ENCODE results near the gene TGM5. TPM values are rescaled to one million over a fixed set of nuclear protein-coding genes. Genes with fewer than 3 reads are reported as not detected.

Gene TGM5
- total and polyA plus RNA-seq, 2 experiments from 2014 or later: not detected

DNA sequence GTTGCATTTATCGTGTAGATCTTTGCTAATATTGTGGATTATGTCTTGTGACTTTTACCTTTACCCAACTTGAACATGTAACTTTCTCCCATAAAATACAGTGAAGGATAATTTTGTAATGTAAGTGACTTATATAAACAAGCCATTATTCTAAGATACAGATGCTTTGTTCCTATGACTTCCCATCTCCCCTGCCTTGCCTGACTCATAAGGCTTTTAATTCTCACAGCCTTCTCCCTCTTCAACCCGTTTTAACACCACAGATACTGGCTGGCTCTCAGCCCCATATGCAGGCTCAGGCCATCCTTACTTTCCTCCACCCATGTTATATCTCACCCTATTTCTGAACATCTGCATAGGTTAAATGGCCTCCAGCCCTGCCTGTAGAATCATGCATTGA, 77.4 kb downstream of the TGM5 start:
- no peaks in the 10 kb centered on the region for H3K27me3 ChIP-seq (ENCODE audit: insufficient read depth)
- no peak overlapping the region for H2AFZ ChIP-seq
- Mint-ChIP-seq H3K27ac (no peak overlapping the region), H3K4me3 (no peak overlapping the region), H3K27me3 (ENCODE audit: insufficient read depth, low read depth, poor library complexity) (peaks cover 4% of the 10 kb centered on the region), H3K36me3 (ENCODE audit: low read depth) (peaks cover 10% of the 10 kb centered on the region; the same call in 1 of the 3 replicates), H3K4me1 (peaks cover 8% of the 10 kb centered on the region; the same call in 2 of the 3 replicates), H3K9me3 (no peaks in the 10 kb centered on the region)
- 0 out of 2 replicates have a peak, but pooled peaks cover 4% of the 10 kb centered on the region for H3K36me3 ChIP-seq (ENCODE audit: insufficient read depth)
- H3K4me3 ChIP-seq: no peak overlapping the region
- H3K4me2 ChIP-seq: no peak overlapping the region
- no peak overlapping the region for H3K27ac ChIP-seq (ENCODE audit: low read depth)
- H3F3A ChIP-seq (replicated peaks; ENCODE audit: low read depth): 0 out of 2 replicates have a peak, but pooled peaks cover 7% of the 10 kb centered on the region
- H3K9me2 ChIP-seq (ENCODE audit: insufficient read depth): no peaks in the 10 kb centered on the region
- TF ChIP-seq EZH2phosphoT487 (IDR thresholded peaks at IDR 0.05; ENCODE audit: unreplicated experiment) (no peak), JUNB (IDR thresholded peaks at IDR 0.05; ENCODE audit: unreplicated experiment) (no peak), ZNF114 (CRISPR knock-in tag; IDR thresholded peaks at IDR 0.05) (no peak), CREB1 (CRISPR knock-in tag; IDR thresholded peaks at IDR 0.05; ENCODE audit: low read depth) (no peak)
- TF ChIP-seq, protein P1, sequence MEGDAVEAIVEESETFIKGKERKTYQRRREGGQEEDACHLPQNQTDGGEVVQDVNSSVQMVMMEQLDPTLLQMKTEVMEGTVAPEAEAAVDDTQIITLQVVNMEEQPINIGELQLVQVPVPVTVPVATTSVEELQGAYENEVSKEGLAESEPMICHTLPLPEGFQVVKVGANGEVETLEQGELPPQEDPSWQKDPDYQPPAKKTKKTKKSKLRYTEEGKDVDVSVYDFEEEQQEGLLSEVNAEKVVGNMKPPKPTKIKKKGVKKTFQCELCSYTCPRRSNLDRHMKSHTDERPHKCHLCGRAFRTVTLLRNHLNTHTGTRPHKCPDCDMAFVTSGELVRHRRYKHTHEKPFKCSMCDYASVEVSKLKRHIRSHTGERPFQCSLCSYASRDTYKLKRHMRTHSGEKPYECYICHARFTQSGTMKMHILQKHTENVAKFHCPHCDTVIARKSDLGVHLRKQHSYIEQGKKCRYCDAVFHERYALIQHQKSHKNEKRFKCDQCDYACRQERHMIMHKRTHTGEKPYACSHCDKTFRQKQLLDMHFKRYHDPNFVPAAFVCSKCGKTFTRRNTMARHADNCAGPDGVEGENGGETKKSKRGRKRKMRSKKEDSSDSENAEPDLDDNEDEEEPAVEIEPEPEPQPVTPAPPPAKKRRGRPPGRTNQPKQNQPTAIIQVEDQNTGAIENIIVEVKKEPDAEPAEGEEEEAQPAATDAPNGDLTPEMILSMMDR (conservative IDR thresholded peaks at IDR 0.05; ENCODE audit: low read depth in 2 of 2): no peak
- TF ChIP-seq, protein P2, sequence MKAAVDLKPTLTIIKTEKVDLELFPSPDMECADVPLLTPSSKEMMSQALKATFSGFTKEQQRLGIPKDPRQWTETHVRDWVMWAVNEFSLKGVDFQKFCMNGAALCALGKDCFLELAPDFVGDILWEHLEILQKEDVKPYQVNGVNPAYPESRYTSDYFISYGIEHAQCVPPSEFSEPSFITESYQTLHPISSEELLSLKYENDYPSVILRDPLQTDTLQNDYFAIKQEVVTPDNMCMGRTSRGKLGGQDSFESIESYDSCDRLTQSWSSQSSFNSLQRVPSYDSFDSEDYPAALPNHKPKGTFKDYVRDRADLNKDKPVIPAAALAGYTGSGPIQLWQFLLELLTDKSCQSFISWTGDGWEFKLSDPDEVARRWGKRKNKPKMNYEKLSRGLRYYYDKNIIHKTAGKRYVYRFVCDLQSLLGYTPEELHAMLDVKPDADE (IDR thresholded peaks at IDR 0.05): no peak
- TF ChIP-seq, protein P3, sequence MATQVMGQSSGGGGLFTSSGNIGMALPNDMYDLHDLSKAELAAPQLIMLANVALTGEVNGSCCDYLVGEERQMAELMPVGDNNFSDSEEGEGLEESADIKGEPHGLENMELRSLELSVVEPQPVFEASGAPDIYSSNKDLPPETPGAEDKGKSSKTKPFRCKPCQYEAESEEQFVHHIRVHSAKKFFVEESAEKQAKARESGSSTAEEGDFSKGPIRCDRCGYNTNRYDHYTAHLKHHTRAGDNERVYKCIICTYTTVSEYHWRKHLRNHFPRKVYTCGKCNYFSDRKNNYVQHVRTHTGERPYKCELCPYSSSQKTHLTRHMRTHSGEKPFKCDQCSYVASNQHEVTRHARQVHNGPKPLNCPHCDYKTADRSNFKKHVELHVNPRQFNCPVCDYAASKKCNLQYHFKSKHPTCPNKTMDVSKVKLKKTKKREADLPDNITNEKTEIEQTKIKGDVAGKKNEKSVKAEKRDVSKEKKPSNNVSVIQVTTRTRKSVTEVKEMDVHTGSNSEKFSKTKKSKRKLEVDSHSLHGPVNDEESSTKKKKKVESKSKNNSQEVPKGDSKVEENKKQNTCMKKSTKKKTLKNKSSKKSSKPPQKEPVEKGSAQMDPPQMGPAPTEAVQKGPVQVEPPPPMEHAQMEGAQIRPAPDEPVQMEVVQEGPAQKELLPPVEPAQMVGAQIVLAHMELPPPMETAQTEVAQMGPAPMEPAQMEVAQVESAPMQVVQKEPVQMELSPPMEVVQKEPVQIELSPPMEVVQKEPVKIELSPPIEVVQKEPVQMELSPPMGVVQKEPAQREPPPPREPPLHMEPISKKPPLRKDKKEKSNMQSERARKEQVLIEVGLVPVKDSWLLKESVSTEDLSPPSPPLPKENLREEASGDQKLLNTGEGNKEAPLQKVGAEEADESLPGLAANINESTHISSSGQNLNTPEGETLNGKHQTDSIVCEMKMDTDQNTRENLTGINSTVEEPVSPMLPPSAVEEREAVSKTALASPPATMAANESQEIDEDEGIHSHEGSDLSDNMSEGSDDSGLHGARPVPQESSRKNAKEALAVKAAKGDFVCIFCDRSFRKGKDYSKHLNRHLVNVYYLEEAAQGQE (IDR thresholded peaks at IDR 0.05; ENCODE audit: unreplicated experiment): no peak
- no peak for DNase-seq (ENCODE audit: low spot score)
- peaks cover 7% of the 10 kb centered on the region for H3K4me1 ChIP-seq (ENCODE audit: insufficient read depth)
- H4K20me1 ChIP-seq (replicated peaks; ENCODE audit: insufficient read depth): no peaks in the 10 kb centered on the region
- H3K79me2 ChIP-seq (replicated peaks; ENCODE audit: insufficient read depth): no peaks in the 10 kb centered on the region
- ATAC-seq: no peak

DNA sequence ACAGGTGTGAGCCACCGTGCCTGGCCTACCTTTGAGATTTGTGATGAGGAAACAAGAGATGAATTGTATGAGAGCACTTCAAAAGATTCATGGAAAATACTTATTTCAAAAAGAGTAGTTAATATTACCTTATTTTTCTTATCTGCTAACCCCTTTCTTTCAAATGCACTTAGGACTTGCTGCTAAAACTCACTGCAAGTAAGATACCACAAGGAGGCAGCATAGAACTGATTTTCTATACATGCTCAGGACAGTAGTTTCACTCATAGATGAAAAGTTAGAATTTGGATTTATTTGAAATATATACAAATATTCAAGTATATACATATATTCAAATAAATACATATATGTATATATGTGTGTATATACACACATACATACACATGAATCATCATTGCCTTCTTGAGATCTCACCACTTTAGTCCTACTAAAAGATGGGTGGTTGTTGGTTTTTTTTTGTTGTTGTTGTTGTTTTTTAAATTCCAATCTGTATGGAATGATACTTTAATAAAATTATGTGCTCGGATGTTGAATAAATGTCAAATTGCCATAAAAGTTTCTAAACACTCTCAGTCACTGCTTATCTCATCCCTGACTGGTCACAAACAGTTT, 79.1 kb downstream of the TGM5 start:
- H2AFZ ChIP-seq: no peak overlapping the region
- H3K27ac Mint-ChIP-seq: no peak overlapping the region
- peaks cover 9% of the 10 kb centered on the region; the same call in 2 of the 3 replicates for H3K4me1 Mint-ChIP-seq
- H3K4me3 ChIP-seq: no peak overlapping the region
- no peak overlapping the region for H3K4me3 Mint-ChIP-seq
- no peaks in the 10 kb centered on the region for H3K9me3 Mint-ChIP-seq
- no peaks in the 10 kb centered on the region for H3K79me2 ChIP-seq (replicated peaks; ENCODE audit: insufficient read depth)
- H3K27ac ChIP-seq (ENCODE audit: low read depth): no peak overlapping the region
- DNase-seq (ENCODE audit: low spot score): peak; percentile 74
- H3K27me3 ChIP-seq (ENCODE audit: insufficient read depth): no peaks in the 10 kb centered on the region
- no peak for ATAC-seq
- 0 out of 2 replicates have a peak, but pooled peaks cover 4% of the 10 kb centered on the region for H3K36me3 ChIP-seq (ENCODE audit: insufficient read depth)
- H3K27me3 Mint-ChIP-seq (ENCODE audit: insufficient read depth, low read depth, poor library complexity): peaks cover 4% of the 10 kb centered on the region
- 0 out of 2 replicates have a peak, but pooled peaks cover 3% of the 10 kb centered on the region for H4K20me1 ChIP-seq (replicated peaks; ENCODE audit: insufficient read depth)
- H3K4me1 ChIP-seq (ENCODE audit: insufficient read depth): peaks cover 7% of the 10 kb centered on the region
- H3K9me2 ChIP-seq (ENCODE audit: insufficient read depth): no peaks in the 10 kb centered on the region
- H3F3A ChIP-seq (replicated peaks; ENCODE audit: low read depth): 0 out of 2 replicates have a peak, but pooled peaks cover 7% of the 10 kb centered on the region
- no peak overlapping the region for H3K4me2 ChIP-seq
- peaks cover 10% of the 10 kb centered on the region; the same call in 1 of the 3 replicates for H3K36me3 Mint-ChIP-seq (ENCODE audit: low read depth)
- TF ChIP-seq, protein P1 (conservative IDR thresholded peaks at IDR 0.05; ENCODE audit: low read depth in 2 of 2): peak; percentile 64 to 74
